AG10803 (cell line): ENCODE data around the gene POC1B.

Source experiments
- DNase-seq: peaks from one replicate; pipeline ENCODE4 v3.0.0; 2010; ENCODE audit warnings: low read depth
- H3K4me3 ChIP-seq: 2 replicates; pipeline ENCODE4 v1.5.1; 2011; ENCODE audit warnings: mild to moderate bottlenecking, low read length, control low read depth
- CTCF ChIP-seq: conservative IDR thresholded peaks from 2 replicates; pipeline ENCODE4 v1.5.1; 2011; ENCODE audit warnings: mild to moderate bottlenecking, low read length, control low read depth, inconsistent platforms

The POC1B gene

GRCh38 chr12:89507015-89507824 is 18.6 kb downstream of the POC1B start:
- H3K4me3 ChIP-seq: no peak overlapping the region
- TF ChIP-seq CTCF: no peak
- no peak for DNase-seq

DNA sequence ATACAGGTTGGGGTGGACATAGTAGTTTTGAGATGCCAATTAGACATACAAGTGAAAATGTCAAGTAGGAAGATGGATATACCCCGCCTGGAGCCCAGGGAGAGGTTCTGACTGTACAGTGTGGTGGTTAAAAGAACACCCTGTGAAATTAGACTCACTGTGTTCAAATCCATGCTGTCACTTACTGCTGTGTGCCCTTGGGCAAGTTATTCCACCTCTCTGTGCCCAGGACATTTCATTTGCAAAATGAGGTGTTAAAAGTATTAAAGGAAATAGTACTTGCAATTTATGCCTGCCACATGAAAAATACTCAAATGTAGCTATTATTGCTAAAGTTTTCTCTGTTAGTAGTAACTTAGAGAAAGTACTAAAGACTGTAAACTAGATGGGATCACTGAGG is 19.8 kb downstream of the POC1B start:
- H3K4me3 ChIP-seq: no peak overlapping the region
- DNase-seq: no peak
- no peak for TF ChIP-seq CTCF

DNA sequence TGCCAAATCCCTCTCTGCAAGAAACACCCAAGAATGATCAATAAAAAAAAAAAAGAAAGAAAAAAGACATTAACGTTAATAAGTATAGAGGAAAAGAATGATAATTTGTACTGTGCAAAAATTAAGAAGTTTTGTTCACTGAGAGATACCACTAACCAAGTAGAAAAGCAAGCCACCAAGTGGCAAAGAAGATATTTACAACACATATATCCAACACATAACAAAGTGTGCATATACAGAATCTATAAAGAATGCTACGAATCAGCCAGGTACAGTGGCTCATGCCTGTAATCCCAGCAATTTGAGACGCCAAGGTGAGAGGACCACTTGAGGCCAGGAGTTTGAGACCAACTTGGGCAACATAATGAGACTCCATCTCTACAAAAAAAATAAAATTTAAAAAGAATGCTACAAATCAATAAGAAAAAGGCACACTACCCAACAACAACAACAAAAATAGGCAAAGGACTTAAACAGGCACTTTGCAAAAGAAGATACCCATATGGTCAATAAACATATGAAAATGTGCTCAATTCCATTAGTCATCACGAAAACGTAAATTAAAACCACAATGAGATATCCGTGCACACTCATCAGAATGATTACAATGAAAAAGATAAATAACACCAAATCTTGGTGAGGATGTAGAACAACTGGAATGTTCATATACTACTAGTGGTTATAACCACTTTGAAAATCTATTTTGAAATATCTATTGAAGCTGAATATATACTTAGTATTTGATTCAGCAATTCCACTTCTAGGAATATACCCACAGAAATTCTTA is 21.1 kb downstream of the POC1B start:
- peak; percentile 9; the same call in 1 of the 2 replicates for TF ChIP-seq CTCF
- DNase-seq: no peak

GRCh38 chr12:89501793-89502192 is 24.1 kb downstream of the POC1B start:
- H3K4me3 ChIP-seq: no peak overlapping the region
- TF ChIP-seq CTCF: no peak
- no peak for DNase-seq

More for the DNA sequence above, 21.1 kb downstream of the POC1B start:
- no peak overlapping the region for H3K4me3 ChIP-seq

DNA sequence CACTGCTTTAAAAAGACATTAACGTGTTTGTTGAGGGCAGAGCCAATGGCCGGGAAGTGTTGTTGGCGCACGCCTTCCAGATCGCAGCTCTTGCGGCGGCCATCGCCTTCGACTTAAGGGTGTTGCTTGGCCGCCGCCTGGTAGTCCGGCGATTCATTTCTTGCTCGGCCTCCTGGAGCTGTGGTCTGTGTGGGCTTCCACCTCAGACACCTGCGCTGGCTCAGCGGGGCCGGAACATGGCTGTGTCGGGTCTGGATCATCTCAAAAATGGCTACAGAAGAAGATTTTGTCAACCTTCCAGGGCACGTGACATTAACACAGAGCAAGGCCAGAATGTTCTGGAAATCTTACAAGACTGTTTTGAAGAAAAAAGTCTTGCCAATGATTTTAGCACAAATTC is 26.0 kb downstream of the POC1B start:
- H3K4me3 ChIP-seq: no peak overlapping the region
- no peak for TF ChIP-seq CTCF
- no peak for DNase-seq

DNA sequence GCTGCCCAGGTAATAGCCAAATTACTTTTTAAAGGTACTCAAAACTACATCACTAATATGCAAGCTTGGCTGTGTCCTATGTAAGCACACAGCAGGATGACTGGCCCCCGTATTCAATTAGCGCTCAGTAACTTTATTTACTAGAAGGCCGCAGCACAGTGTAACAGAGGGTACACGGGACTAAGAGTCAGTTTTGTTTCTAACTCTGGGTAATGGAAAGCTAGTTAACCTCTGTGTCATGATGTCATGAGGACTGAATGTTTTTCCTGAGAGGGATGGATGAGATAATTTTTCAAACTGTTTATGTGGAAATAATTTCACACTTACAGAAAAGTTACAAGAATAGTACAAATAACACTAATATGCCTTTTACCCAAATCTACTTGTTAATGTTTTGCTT is 28.4 kb downstream of the POC1B start:
- no peak for TF ChIP-seq CTCF
- H3K4me3 ChIP-seq: no peak overlapping the region
- DNase-seq: no peak

GRCh38 chr12:89497005-89497404 is 28.8 kb downstream of the POC1B start:
- no peak for TF ChIP-seq CTCF
- no peak for DNase-seq
- H3K4me3 ChIP-seq: no peak overlapping the region
